HPDE6-E6E7 (cell line): ENCODE data around the gene STAC3.
A peak's percentile ranks its signal among the peaks of the same experiment; 100 is the strongest.

Source experiments
- DNase-seq: peaks from one replicate; pipeline ENCODE4 v3.0.0; 2011; ENCODE audit warnings: missing footprints; ENCODE audit errors: extremely low spot score

STAC3 gene

GRCh38 chr12:57254506-57255280 is 3.7 kb upstream of the STAC3 start:
- DNase-seq = no peak

- no peak for DNase-seq
Measured at GRCh38 chr12:57250541-57250940, 446 bp downstream of the STAC3 start.

GRCh38 chr12:57248934-57249742 is 1.8 kb downstream of the STAC3 start:
- DNase-seq = no peak

- no peak for DNase-seq
Measured at GRCh38 chr12:57247041-57247440, 3.9 kb downstream of the STAC3 start.

- no peak for DNase-seq
Measured at GRCh38 chr12:57244312-57244696, 6.7 kb downstream of the STAC3 start.

- peak; percentile 73 for DNase-seq
Measured at GRCh38 chr12:57243521-57244311, 7.3 kb downstream of the STAC3 start.

- peak; percentile 73 for DNase-seq
Measured at GRCh38 chr12:57242691-57243454, 8.1 kb downstream of the STAC3 start.

GRCh38 chr12:57242329-57242690 is 8.7 kb downstream of the STAC3 start:
- no peak for DNase-seq

- DNase-seq = no peak
Measured at GRCh38 chr12:57241402-57242310, 9.3 kb downstream of the STAC3 start.

GRCh38 chr12:57240926-57241401 is 10.0 kb downstream of the STAC3 start:
- DNase-seq = no peak

GRCh38 chr12:57240066-57240921 is 10.7 kb downstream of the STAC3 start:
- DNase-seq = no peak

GRCh38 chr12:57239587-57240065 is 11.4 kb downstream of the STAC3 start:
- no peak for DNase-seq

- DNase-seq = peak; percentile 82
Measured at GRCh38 chr12:57238854-57239554, 12.0 kb downstream of the STAC3 start.

- DNase-seq = no peak
Measured at GRCh38 chr12:57237932-57238853, 12.8 kb downstream of the STAC3 start.

GRCh38 chr12:57237596-57237931 is 13.4 kb downstream of the STAC3 start:
- DNase-seq = no peak

- no peak for DNase-seq
Measured at GRCh38 chr12:57236925-57237595, 13.9 kb downstream of the STAC3 start.
